GM21390 (cell line): ENCODE measurements around the gene KRT222.

Experiments
- ATAC-seq: cut with Tn5 transposase; IDR thresholded peaks from one replicate; pipeline ENCODE4 v1.9.1; 2021; ENCODE audit not compliant: unreplicated experiment

The KRT222 gene

GRCh38 chr17:40615841-40616476 is 49.0 kb downstream of the KRT222 start:
- ATAC-seq = no peak

- ATAC-seq = peak; percentile 56
Measured at GRCh38 chr17:40615068-40615840, 49.7 kb downstream of the KRT222 start.

GRCh38 chr17:40614431-40615067 is 50.4 kb downstream of the KRT222 start:
- peak; percentile 3 for ATAC-seq

DNA sequence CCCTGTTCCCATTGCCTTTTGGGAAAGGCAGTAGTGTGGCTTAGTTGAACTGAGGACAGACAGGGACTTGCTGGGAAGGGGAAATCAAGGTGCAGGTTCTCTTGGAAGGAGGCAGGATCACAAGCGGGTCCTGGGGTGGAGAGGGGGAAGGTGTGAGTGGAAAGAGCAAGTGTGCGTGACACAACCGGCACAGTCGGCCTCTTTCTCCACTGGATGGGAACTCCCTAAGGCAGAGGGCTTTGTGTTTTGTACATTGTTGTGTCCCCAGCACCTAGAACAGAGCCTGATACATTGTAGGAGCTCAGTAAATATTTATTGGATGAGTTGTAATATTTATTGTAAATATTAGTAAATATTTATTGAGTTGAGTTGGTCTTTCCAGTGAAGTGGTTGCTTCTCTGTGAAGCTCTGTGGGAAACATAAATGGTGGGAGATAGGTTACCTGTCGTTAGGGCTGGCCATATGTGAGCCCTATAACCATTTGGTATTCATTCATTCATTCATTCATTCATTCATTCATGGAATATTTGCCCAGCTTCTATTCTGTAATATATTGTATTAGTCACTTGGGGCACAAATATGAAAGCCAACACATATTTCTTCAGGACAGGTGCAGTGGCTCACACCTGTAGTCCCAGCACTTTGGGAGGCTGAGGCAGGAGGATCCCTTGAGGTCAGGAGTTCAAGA is 51.4 kb downstream of the KRT222 start:
- ATAC-seq = no peak

GRCh38 chr17:40612599-40613244 is 52.3 kb downstream of the KRT222 start:
- ATAC-seq = no peak

DNA sequence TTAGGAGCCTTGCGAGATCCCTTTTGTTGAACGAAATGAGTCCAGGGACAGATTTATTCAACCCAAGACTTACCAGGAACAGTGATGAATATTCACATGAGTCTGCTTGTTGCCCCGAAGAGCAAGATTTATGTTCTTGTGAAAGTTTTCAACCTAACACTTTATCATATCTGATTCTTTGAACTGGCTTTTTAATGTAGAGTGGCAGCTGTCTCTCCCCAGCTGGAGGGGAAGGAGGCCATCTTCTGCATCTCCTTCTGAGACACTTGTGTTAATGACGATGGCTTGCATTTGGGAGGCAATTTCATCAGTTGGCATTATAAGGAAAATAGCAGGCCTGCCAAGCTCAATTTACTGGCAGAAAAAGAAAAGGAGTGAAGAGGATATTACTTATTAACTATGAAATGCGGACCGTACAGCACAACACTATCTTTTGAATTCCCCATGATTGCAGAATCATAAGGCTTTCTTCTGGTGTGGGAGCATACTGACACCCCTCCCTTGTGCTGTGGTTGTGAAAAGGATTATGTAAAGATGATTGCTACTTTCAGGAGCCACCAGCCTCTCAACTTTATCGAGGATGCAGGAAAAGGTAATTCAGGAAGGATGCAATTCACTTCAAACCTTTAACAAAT is 53.0 kb downstream of the KRT222 start:
- no peak for ATAC-seq

- ATAC-seq = no peak
Measured at GRCh38 chr17:40610359-40610758, 54.6 kb downstream of the KRT222 start.

- ATAC-seq = no peak
Measured at GRCh38 chr17:40608061-40608581, 56.9 kb downstream of the KRT222 start.

- no peak for ATAC-seq
Measured at GRCh38 chr17:40607641-40608040, 57.3 kb downstream of the KRT222 start.

DNA sequence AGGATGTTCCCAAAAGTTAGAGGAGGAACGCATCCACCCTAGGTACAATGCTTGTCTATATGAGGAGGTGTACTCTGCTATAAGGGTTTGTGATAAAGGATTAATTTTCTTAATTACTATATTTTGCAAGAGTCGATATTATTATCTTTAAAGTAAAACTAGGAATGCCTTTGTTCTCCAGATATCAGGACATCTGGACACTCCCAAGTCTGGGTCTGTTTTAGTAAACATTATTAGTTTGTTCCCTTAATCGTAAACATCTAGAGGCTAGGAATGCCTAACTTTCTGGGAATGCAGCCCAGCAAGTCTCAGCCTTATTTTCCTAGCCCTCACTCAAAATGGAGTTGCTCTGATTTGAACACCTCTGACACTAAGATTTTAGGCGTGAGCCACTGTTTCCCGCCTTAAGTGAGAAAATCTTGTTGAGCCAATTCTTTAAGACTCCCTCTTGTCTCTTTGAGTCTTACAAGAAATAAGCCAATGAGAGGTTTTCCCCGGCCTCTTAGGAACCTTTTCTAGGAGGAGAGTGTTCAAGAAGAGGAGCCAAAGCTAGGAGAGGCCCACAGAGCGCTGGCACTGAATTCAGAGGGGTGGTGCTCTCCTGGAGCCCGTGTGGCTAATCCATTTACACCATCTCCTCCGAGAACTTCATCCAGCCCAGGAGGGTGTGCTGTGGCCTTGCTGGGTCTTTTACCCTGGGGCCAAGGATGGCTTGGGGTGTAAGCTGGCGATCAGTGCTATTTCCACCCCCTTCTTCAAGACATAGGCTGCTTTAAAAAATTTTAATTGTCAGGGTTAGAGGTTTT is 58.2 kb downstream of the KRT222 start:
- ATAC-seq = no peak

GRCh38 chr17:40605306-40605705 is 59.7 kb downstream of the KRT222 start:
- no peak for ATAC-seq
